Hematopoietic multipotent progenitor cell treated with erythropoietin and hydrocortisone succinate and interleukin-3 and kit ligand, for 8 days (in vitro differentiated cells): ENCODE results near the gene NT5C2.
"Not testable (repeated sequence)": the region's sequence is repeated elsewhere in the genome, so short reads cannot be mapped to it uniquely, and the experiment has no call there.

Source experiments
- DNase-seq: peaks from one replicate; pipeline ENCODE4 v3.0.0-alpha.2; 2015

The NT5C2 gene

GRCh38 chr10:103193107-103193819 lies at the start of gene NT5C2:
NT5C2 (minus strand) TSS chr10:103193272; CDS start chr10:103174958, 18,314 bp downstream.
- DNase-seq = peak; percentile 64

DNA sequence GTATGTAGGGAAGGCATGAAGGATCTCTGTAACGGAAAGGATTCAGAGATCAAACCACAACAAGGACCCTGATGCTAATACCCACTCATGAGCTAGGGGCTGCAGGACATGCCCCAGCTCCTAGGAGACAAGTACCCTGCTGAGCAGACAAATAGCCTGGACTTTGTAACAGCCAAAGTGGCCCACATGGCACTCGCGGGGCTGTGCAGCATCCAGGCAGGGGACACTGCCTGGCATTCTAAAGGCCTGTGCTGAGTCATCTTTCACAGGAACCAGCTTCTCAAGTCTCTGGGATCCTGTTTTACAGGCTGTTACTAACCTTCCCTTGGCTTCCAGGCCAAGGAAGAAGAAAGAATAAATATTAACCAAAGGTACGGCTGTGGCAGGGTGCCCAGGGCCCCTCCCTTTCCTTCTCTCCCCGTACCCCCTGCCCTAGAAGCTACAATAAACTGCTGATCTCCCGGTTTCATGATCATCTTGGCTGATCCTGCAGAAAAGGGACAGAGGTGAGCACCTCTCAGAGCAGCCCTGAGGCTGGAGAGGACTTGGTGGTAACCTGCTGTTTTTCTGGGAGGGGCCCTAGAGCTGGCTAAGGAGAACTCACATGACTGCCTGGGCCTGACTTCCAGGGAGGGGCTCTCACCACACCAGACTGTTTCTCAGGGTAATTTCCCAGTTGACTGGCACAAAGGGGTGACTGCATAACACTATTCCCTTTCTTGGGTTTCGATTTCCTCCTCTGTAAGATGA lies 48.4 kb upstream of the NT5C2 start:
- DNase-seq = peak; percentile 72

- no peak for DNase-seq
These were observed 45.6 kb upstream of the NT5C2 start for GRCh38 chr10:103238506-103239252.

DNA sequence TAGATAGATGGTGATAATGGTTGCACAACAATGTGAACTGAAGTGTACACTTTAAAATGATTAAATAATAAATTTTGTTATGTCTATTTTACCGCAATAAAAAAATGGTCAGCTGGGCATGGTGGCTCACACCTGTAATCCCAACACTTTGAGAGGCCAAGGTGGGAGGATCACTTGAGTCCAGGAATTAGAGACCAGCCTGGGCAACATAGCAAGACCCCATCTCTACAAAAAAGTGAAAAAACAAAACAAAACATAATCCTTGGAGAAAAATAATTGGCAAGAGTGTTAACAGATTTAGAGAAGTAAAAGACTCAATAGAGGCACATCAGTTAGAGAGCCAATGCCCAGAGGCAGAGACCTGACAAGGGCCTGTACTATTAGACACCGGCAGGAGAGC lies 42.7 kb upstream of the NT5C2 start:
- no peak for DNase-seq

DNA sequence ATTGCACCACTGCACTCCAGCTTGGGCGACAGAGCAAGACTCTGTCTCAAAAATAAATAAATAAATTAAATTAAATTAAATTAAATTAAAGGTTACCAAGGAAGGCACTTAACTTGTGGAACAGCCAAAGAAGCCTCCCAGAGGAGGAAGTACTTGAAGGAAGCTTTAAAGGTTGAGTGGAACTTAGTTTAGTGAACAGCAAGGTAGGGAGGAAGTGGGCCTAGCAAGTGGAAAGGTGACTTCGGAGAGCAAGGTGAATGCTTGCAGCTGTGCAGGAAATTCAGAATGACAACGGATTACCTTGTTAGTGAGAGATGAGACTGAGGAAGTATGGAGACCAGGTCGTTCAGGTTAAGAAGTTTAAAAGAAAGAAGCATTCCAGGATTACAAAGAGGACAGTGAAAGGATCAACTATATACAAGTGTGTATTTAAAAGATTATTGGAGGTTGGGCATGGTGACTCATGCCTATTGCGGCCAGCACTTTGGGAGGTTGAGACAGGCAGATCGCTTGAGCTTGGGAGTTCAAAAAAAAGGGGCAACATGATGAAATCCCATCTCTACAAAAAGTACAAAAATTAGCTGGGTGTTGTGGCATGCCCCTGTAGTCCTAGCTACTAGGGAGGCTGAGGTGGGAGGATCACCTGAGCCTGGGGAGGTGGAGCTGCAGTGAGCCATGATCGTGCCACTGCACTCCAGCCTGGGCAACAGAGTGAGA lies 39.9 kb upstream of the NT5C2 start:
- no peak for DNase-seq

- DNase-seq = no peak
These were observed 39.1 kb upstream of the NT5C2 start for GRCh38 chr10:103232131-103232673.

DNA sequence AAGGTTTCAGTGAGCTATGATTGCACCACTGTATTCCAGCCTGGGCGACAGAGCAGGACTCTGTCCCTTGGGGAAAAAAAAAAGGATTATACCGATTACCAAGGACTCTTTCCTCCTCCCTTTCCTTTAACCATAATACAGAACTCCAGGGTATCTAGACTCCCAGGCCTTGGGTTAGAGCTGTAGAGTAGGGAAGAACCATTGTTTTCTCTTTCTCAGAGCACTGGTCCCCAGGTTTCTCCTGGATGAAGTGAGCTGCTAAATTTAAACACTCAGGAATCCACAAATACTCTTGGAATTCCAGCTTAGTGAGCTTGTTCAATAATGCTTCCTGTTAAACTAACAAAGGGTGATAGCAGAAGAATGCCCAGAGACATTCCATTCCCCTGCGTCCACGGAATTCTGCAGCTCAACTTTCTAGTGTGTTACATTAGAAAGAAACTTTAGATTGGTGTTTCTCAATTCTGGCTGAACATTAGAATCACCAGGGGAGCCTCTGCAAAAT lies 38.0 kb upstream of the NT5C2 start:
- no peak for DNase-seq

GRCh38 chr10:103227416-103227815 lies 34.3 kb upstream of the NT5C2 start:
- DNase-seq = no peak

DNA sequence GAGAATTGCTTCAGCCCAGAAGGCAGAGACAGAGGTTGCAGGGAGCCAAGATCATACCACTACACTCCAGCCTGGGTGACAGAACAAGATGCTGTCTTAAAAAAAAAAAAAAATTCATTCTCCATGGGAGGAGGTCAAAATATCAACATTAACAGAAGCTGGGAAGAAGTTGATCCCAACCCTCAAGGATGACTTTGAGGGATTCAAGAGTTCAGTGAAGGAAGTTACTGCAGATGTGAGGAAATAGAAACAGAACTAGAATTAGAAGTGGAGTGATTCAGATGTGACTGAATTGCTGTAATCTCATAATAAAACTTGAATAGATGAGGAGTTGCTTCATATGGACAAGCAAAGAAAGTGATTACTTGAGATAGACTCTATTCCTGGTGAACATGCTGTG lies 32.9 kb upstream of the NT5C2 start:
- no peak for DNase-seq

- not testable (repeated sequence) for DNase-seq
These were observed 31.6 kb upstream of the NT5C2 start for GRCh38 chr10:103224721-103225120.

- no peak for DNase-seq
These were observed 31.1 kb upstream of the NT5C2 start for GRCh38 chr10:103224133-103224532.

DNA sequence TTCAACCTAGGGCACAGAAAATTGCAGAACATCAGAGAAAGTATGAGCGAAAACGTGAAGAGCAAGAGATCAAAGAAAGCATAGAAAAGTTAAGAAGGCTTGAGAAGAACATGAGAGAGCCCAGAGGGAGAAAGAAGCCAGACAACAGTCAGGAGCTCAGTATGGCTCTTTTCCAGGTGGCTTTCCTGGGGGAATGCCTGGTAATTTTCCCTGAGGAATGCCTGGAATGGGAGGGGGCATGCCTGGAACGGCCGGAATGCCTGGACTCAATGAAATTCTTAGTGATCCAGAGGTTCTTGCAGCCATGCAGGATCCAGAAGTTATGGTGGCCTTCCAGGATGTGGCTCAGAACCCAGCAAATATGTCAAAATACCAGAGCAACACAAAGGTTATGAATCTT lies 23.3 kb upstream of the NT5C2 start:
- not testable (repeated sequence) for DNase-seq

- DNase-seq = no peak
These were observed 22.5 kb upstream of the NT5C2 start for GRCh38 chr10:103215601-103216000.

GRCh38 chr10:103210262-103210661 lies 17.2 kb upstream of the NT5C2 start:
- DNase-seq = not testable (repeated sequence)

- DNase-seq = not testable (repeated sequence)
These were observed 14.6 kb upstream of the NT5C2 start for GRCh38 chr10:103207643-103208042.

DNA sequence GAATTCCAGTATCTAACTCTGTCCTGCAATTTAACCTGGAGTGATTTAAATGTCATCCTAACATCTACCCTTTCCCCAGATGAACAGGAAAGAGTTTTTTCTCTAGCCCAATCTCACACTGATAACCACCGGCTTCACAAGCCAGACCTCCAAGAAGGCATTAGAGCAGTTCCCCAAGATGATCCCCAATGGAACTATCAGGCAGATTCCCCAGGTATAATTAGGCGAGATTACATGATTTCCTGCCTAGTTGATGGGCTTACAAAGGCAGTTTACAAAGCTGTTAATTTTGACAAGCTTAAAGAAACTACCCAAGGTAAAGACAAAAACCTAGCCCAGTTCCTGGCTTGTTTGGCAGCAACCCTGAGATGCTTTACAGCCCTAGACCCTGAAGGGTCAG lies 14.1 kb upstream of the NT5C2 start:
- DNase-seq = no peak

GRCh38 chr10:103206715-103207114 lies 13.6 kb upstream of the NT5C2 start:
- DNase-seq = not testable (repeated sequence)

DNA sequence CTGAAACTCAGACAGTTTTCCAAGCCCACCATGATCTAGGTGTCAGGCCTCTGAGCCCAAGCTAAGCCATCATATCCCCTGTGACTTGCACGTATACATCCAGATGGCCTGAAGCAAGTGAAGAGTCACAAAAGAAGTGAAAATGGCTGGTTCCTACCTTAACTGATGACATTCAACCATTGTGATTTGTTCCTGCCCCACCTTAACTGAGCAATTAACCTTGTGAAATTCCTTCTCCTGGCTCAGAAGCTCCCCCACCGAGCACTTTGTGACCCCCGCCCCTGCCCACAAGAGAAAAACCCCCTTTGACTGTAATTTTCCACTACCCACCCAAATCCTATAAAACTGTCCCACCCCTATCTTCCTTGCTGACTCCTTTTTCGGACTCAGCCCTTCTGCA lies 12.3 kb upstream of the NT5C2 start:
- DNase-seq = not testable (repeated sequence)

DNA sequence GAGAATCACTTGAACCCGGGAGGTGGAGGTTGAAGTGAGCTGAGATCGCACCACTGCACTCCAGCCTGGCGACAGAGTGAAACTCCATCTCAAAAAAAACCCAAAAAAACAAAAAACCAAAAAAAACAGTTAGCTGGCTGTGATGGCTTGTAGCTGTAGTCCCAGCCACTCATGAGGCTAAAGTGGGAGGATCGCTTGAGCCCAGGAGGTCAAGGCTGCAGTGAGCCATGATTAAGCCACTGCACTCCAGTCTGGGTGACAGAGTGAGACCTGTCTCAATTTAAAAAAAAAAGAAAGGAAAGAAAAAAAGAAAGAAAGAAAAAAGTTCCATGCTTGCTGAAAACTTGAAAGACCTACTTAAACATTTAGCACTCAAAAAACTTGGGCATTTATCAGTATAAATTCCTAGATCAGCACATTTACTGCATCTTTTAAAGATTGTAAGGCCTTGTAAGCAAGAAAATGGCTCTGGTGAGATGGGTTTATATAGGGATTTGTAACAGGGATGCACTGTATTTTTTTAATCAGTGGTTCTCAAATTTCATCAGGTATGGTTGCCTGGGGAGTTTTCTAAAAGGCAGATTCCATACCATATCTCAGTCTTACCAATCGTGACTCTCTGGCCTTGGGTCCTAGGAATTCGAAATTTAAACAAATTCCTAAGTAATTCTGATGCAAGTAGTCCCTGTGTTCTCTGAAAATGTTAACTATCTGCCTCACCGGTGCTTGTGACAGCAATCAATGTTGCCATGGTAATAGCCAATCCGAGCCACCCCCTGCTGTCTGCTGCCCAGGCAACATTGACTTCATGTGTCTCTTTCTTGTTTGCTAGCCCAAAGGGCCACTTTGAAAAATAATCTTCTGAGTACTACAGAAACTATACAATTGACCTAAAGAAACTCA lies 11.5 kb upstream of the NT5C2 start:
- DNase-seq = no peak

DNA sequence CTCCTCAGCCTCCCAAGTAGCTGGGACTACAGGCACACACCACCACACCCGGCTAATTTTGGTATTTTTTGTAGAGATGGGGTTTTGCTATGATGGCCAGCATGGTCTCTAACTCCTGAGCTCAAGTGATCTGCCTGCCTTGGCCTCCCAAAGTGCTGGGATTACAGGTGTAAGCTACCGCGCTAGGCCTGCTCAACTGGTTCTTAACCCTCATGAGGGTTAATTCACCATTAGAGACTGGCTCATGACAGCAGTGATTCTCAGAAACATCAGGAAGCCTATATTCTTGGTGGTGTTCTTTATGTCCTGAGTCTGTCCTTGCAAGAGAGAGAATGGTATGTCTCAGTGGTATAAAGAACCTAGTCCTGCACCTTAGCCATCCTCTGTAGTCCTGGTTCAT lies 10.4 kb upstream of the NT5C2 start:
- DNase-seq = no peak

GRCh38 chr10:103202319-103202718 lies 9.2 kb upstream of the NT5C2 start:
- no peak for DNase-seq
